Cardiac muscle cell (in vitro differentiated cells and primary cell): ENCODE measurements around the gene SERPINB3. TPM values are rescaled to one million over a fixed set of nuclear protein-coding genes. Genes with fewer than 3 reads are reported as not detected.
"Not testable (repeated sequence)": the region's sequence is repeated elsewhere in the genome, so short reads cannot be mapped to it uniquely, and the experiment has no call there.

Experiments
- DNase-seq, 2 donors: peaks; one replicate each; pipeline versions ENCODE4 v3.0.0 to v3.0.0-alpha.2; 2010 to 2017; ENCODE audit warnings: low read depth in 1 of 2, low spot score in 1 of 2
- H3K27ac ChIP-seq: fragments of 200-600 bp; sonication (generic); 2 replicates; pipeline ENCODE4 v1.5.1; 2016
- H3K27me3 ChIP-seq: fragments of 200-600 bp; sonication (generic); 2 replicates; pipeline ENCODE4 v1.6.0; 2016; ENCODE audit warnings: control low read depth
- H3K36me3 ChIP-seq: fragments of 200-600 bp; sonication (generic); 2 replicates; pipeline ENCODE4 v1.5.1; 2016; ENCODE audit warnings: control low read depth
- H3K4me1 ChIP-seq: fragments of 200-600 bp; sonication (generic); 2 replicates; pipeline ENCODE4 v1.8.1; 2017; ENCODE audit warnings: low read depth, mild to moderate bottlenecking, mixed run types
- H3K4me3 ChIP-seq: fragments of 200-600 bp; sonication (generic); 2 replicates; pipeline ENCODE4 v1.5.1; 2016; ENCODE audit warnings: mild to moderate bottlenecking
- H3K9me3 ChIP-seq: fragments of 200-600 bp; sonication (generic); 2 replicates; pipeline ENCODE4 v1.5.1; 2017; ENCODE audit warnings: low read depth, mild to moderate bottlenecking, control low read depth
- CTCF ChIP-seq: IDR thresholded peaks from 2 replicates; pipeline ENCODE4 v1.5.1; 2012; ENCODE audit warnings: low read depth, mild to moderate bottlenecking, low read length
- polyA plus RNA-seq: library from polyadenylated mRNA; unstranded; fragments of >200 nt; fragmentation: Nextera tagmentation; extraction: Ambion mirVana; gene quantifications from 2 replicates; pipeline ENCODE4 v1.2.1, GENCODE V29; 2016
- total RNA-seq: library from RNA; depleted of rRNA; stranded (reverse); fragments of >200 nt; gene quantifications from 2 replicates; pipeline ENCODE4 v1.2.3, GENCODE V29; 2016

Gene SERPINB3
- total and polyA plus RNA-seq, 2 experiments from 2014 or later: not detected

DNA sequence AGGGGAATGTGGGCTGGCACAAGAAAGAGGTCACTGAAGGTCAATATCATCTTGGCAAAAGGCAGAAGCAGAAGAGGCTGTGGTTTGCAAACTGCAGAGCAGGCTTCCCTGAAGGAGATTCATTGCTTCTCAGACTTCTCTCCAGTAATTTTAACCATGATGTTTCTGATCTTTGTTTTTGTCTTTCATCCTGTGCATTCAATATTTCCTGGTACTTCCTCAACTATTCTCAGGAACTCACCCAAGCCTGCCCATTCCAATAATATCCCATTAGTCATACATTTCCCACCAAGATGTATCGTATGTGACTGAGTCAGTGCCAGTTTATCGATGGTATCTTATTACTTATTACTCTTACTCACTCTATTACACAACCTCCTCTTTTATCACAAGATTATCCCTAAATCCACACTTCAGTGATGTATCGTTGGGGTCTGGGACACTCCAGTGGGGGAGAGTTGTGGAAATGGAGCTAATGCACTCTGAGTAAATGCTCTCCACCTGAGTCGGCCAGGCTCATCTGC is 20.5 kb downstream of the SERPINB3 start:
- H3K36me3 ChIP-seq, H3K27ac ChIP-seq, DNase-seq, H3K4me3 ChIP-seq, H3K4me1 ChIP-seq, H3K9me3 ChIP-seq, H3K27me3 ChIP-seq: not testable (repeated sequence)

- Histone ChIP-seq H3K36me3 (no peaks in the 10 kb centered on the region), H3K9me3 (no peaks in the 10 kb centered on the region), H3K4me3 (no peak overlapping the region), H3K27ac (no peak overlapping the region), H3K27me3 (no peaks in the 10 kb centered on the region), H3K4me1 (no peaks in the 10 kb centered on the region)
- no peak for DNase-seq
- TF ChIP-seq CTCF: no peak
Observed at GRCh38 chr18:63637703-63638102, 24.0 kb downstream of the SERPINB3 start.

DNA sequence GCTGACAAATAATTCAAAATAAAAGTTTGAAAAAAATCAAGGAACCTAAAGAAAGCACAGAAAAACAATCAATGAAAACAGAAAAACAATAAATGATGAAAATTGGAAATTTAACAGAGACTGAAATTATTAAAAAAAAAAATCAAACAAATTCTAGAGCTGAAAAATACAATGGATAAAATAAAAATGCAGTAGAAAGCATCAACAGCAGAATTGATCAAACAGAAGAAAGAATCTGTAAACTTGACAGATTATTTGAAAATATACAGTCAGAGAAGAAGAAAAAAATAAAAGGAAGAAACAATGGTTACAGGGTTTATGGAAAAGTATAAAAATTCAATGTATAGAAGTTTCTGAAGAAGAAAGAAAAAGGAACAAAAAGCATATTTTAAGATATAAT is 33.9 kb downstream of the SERPINB3 start:
- no peaks in the 10 kb centered on the region for H3K9me3 ChIP-seq
- DNase-seq: no peak

GRCh38 chr18:63626431-63626830 is 35.3 kb downstream of the SERPINB3 start:
- Histone ChIP-seq H3K4me3 (no peak overlapping the region), H3K9me3 (no peaks in the 10 kb centered on the region), H3K27ac (no peak overlapping the region), H3K27me3 (no peaks in the 10 kb centered on the region), H3K36me3 (no peaks in the 10 kb centered on the region), H3K4me1 (no peaks in the 10 kb centered on the region)
- DNase-seq: no peak
- TF ChIP-seq CTCF: no peak

More for the DNA sequence above, 33.9 kb downstream of the SERPINB3 start:
- Histone ChIP-seq H3K36me3 (no peaks in the 10 kb centered on the region), H3K4me3 (no peak overlapping the region), H3K27ac (no peak overlapping the region), H3K27me3 (no peaks in the 10 kb centered on the region), H3K4me1 (no peaks in the 10 kb centered on the region)
- no peak for TF ChIP-seq CTCF

- H3K4me3 ChIP-seq: no peak overlapping the region
- no peak for DNase-seq
- H3K9me3 ChIP-seq: no peaks in the 10 kb centered on the region
- H3K27ac ChIP-seq: no peak overlapping the region
- no peaks in the 10 kb centered on the region for H3K27me3 ChIP-seq
- H3K36me3 ChIP-seq: no peaks in the 10 kb centered on the region
- no peak for TF ChIP-seq CTCF
- H3K4me1 ChIP-seq: no peaks in the 10 kb centered on the region
Observed at GRCh38 chr18:63624863-63625262, 36.8 kb downstream of the SERPINB3 start.

GRCh38 chr18:63619661-63620060 is 42.0 kb downstream of the SERPINB3 start:
- Histone ChIP-seq H3K36me3 (no peaks in the 10 kb centered on the region), H3K27ac (no peak overlapping the region), H3K9me3 (no peaks in the 10 kb centered on the region), H3K4me1 (no peaks in the 10 kb centered on the region), H3K27me3 (no peaks in the 10 kb centered on the region), H3K4me3 (no peak overlapping the region)
- DNase-seq: peak in 1 of 2 donors; percentile 8
- no peak for TF ChIP-seq CTCF
